GM19395 (cell line): ENCODE data around the gene TAC4.

Experiments
- ATAC-seq: cut with Tn5 transposase; IDR thresholded peaks from one replicate; pipeline ENCODE4 v1.9.1; 2021; ENCODE audit warnings: mild to moderate bottlenecking, moderate library complexity; ENCODE audit not compliant: unreplicated experiment

The TAC4 gene

GRCh38 chr17:49873466-49873865 lies 25.6 kb upstream of the TAC4 start:
- ATAC-seq: no peak

- no peak for ATAC-seq
These were observed 25.0 kb upstream of the TAC4 start for GRCh38 chr17:49872754-49873377.

DNA sequence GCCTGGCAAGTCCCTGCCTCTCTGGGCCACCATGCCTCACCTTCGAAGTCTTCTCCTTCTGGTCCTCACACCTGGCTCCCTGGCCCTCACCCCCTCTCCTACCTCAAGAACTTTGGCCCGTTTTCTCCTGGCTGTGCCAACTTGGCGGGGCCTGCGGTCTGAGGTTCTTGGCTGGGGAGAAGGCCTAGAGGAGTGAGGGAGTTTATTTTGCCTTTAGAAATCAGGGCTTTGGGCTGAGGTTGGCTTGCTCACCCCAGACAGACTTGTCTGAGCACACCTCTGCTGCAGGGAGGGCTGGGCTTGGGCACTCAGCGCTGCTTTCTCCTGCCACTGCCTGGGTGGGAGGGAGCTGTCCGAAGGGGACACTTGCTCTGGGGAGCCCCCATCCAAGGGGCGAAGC lies 23.3 kb upstream of the TAC4 start:
- no peak for ATAC-seq

DNA sequence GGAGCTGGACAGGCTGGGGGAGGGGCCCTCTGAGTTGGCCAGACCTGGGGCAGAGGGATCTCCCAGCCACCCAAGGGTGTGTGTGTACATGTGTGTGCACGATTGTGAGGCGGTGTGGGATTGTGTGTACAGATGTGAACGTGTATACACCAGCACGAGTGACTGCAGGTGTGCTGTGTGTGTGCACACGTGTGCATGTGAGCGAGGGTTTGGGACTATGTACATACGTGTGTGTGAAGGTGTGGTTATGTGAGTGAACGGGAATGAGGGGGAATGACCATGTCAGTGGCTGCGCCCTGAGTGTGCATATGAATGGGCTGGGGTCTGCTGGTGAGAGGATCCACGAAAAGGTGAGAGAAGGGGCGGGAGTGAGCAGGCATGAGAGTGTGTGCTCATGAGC lies 22.4 kb upstream of the TAC4 start:
- ATAC-seq: no peak

DNA sequence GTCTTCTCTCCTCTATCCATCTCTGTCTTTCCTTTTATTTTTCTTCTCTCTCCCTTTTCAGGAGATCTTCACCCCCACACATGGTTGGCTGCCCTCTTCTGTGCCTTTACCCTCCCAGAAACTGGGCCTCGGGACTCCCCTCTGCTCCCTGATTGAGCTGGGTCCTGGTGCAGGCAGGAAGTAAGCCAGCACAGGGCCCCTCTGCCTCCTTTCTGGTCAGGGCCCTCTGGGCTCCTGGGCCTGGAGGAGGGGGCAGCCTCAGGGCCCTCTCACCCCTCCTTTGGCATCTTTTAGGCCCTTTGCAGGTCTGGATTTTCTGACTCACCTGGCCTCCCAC lies 21.1 kb upstream of the TAC4 start:
- ATAC-seq: no peak

- ATAC-seq: no peak
These were observed 19.1 kb upstream of the TAC4 start for GRCh38 chr17:49866882-49867413.

GRCh38 chr17:49866019-49866380 lies 18.1 kb upstream of the TAC4 start:
- ATAC-seq: no peak

DNA sequence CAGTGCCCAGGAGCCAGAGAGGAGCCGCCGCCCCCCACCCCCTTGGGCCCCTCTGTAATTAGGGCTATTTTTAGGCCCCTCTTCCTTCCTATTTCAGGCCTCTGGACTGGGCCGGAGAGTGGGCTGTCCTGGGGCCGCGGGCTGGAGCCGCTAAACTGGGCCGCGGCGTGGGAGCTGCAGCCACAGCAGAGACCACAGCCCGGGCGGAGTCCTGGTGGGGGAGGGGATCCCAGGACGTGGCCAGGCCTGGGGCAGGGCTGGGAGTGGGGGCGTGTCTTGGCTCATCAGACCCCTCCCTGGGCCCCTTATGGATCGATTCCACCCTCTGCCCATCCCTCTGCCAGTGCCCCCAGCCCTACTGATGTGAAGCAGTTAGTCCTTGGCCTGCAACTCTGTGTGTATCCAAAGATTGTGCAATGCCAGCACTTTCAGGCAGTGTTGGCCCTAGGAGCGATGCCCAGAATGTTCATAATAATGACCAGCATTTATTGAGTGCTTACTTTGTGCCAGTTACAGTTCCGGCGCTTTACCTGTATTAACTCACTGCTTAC lies 15.0 kb upstream of the TAC4 start:
- ATAC-seq: no peak

- no peak for ATAC-seq
These were observed 13.4 kb upstream of the TAC4 start for GRCh38 chr17:49861150-49861884.

DNA sequence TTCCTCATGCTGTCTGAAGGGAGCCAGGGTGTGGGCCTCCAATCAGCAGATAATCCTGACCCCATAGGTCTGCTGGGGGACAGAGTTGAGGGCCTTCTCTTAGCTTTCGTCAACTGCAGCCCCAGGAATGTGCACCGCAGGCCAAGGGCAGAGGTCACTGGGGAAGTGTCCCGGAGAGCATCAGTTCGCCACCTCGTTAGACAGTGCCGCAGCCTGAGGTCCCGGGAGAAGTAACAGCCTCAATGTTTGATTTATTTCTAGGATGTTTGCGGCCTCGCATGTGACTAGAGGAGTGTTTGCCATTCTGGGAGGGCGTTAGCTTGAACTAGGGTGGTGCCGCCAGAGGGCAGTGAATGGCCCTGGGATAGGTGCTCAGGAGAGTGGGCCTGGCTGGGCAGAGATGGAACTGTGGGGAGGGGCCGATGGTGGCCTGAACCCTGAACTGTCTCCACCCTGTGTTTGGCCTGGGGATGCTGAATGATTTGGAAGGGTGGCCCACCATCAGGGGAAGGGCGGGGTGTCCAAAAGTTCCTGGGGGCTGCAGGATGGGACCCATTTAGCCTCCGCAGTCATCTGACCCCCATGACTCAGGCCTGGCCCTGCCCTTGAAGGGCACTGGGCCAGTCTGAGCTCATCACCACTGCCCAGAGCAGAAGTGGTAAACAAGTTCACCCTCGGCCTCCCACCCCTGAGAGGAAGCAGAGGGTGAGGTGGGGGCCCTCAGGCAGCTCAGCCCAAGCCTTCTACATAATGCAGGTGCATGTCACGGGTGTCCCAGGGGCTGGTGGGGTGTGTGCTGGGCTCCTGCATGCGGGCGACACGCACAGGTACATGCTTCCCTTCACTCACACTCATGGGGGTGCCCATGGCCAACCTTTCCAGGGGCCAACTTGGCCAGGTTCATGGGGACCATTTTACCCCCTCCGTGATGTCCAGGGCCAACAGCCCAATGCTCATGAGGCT lies 12.4 kb upstream of the TAC4 start:
- ATAC-seq: no peak

DNA sequence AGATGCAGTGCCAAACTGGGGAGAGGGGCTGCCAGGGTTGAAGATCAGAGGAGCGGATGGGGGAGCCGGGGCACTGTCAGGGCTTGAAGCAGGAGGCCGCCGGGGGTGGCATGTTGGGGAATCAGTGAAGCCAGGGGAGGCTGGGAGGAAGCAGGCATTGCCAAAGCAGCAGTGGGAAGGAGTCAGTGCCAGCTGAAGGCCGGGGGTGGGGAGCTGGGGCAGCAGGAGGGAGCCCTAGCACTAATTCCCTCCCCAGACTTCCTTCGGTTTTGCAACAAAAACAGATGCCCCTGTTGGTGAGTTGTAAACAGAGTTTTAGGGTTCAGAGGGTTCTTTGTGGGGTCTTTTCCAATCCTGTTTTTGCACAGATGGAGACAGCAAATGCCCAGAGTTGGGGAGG lies 10.9 kb upstream of the TAC4 start:
- ATAC-seq: no peak

DNA sequence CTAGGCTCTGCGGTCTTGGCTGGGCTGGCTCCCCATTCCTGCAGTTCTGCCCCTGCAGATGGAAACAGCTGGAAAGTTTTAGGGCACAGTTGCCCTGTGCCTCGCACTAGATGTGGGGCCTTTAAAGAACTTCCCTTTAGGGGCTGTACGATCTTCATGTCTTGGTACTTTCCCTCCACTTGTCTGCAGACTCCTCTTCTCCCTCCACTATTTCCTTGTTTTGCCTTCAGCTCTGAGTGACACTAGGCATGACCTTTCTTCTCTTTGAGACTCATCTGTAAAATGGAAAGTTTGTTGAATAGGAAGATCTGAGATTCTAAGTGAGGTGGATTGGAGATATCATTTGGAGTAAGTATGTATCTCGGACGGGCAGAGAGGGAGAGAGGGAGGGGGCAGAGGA lies 6.3 kb upstream of the TAC4 start:
- no peak for ATAC-seq

DNA sequence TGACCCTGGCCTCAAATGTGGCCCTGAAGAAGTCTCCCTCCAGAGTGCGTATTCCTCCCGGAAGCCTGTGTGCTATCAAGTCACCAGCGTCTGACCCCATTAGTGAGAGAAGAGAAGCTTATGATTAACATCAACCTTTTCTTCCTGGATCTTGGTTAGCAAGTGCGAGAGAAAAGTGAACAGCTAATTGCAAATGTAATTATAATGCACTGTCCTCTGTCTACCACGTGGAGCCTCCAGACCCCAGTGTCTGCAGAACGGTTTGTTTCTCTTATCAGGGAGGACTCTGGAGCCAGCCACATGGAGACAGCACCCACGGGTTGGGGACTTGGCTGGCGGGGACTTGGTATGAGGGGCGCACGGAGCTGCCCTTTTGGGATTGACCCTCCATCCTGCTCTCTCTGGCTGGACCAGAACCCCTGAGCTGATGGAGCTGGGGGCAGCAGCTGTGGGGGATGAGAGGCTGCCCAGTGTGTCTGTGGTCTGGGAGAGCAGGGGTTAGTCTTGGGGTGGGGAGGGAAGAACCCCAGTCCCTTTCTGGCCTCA lies 5.7 kb upstream of the TAC4 start:
- ATAC-seq: no peak

DNA sequence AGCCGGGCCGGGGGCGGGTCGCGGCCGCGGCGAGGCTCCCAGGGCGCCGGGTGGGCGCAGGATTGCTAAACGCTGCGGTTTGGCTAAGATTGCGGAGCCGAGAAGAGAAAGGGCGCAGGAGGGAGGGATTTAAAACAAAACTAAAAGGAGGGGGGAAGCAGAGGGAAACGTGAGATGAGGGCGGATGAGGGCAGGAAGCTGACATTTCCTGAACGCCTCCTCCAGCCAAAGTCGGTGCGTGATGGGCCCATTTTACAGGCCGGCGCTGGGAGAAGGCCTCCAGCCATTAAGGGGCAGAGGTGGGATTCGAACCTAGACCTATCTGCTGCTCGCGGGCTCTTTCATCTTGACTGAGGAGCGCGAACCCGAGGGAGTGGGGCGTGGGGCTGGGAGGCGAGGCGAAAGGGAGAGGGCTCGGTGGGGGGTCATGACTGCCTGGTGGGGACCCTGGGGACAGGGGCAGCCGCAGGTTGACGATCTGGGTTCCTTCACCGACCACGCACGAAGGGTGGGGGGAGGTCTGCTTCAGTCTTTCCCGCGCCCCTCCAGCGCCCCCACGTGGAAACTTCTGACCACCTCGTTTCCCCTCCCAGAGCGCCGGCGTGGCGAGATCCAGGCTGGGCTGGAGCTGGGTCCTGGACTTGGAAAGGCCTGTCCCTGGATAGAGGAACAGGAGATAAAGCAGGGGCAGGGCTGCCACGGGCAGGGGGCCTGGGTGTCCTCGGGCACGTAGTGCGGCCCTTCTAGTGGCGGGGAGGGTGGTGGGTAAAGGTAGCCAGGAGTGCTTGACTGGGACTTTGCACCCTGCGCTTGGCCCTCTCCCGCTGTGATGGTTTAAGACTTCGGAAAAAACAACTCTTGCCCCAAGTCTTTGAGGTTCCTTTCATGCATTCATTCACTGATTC lies 3.8 kb upstream of the TAC4 start:
- no peak for ATAC-seq

DNA sequence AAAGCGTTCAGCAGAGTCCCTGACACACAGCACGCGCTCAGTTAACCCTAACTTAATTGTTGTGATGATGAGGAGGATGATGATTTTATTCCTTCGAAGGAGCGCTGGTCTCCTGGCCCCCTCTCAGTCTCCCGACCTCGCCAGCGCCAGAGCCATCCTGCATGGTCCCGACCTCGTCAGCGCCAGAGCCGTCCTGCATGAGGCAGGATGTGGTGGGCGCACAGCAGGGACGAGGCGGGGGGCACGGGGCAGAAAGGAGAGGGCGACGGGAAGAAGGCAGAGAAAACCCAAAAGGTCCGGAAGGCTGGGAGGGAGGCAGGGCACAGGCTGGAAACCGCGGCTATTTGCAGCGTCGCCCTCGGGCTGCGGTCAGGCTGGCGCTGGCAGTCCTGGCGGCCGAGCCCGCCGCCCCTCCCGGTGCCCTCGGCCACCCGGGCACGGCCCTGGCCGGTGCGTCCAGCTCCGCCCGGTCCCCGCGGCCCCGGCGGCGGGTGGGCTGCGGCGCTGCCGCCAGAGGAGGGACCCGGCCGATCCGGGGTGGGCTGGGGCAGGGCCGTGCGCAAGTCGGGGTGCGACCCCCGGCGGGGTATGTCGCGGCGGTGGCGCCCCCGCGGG lies 3.0 kb upstream of the TAC4 start:
- ATAC-seq: no peak

GRCh38 chr17:49850218-49850610 lies 2.3 kb upstream of the TAC4 start:
- ATAC-seq: no peak

DNA sequence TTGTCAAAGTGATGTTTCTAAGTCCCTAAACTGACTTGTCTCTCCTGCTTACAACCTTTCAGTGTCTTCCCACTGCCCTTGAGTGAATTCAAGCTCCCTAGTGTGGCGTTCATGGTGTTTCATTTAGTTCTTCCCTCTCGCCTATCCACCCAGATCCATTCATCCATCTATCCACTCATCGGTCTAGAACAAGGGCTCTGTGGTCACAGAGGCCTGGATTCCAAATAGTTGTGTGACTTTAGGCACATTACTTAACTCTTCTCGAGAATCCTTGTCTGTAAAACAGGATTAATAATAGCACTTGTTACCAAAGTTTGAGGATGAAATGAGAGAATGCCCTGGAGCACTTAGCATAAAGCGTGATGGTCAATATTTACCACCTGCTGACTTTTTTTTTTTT lies 870 bp upstream of the TAC4 start:
- ATAC-seq: no peak

- ATAC-seq: no peak
These were observed 744 bp downstream of the TAC4 start for GRCh38 chr17:49846938-49847712.

GRCh38 chr17:49845321-49845720 lies 2.5 kb downstream of the TAC4 start:
- no peak for ATAC-seq
